ENCODE data around the gene CASR.

CASR gene

GRCh38 chr3:122215592-122216298 lies 32.3 kb downstream of the CASR start:
- no peak for DNase-seq (ENCODE audit: low read depth)

- DNase-seq (ENCODE audit: low read depth), result no peak
Measured at GRCh38 chr3:122217901-122218300, 34.4 kb downstream of the CASR start.

- DNase-seq (ENCODE audit: low read depth), result no peak
Measured at GRCh38 chr3:122219242-122219872, 35.9 kb downstream of the CASR start.

- DNase-seq (ENCODE audit: low read depth), result no peak
Measured at GRCh38 chr3:122227036-122227781, 43.7 kb downstream of the CASR start.

GRCh38 chr3:122230174-122230573 lies 46.7 kb downstream of the CASR start:
- DNase-seq (ENCODE audit: low read depth), result no peak

- DNase-seq (ENCODE audit: low read depth), result no peak
Measured at GRCh38 chr3:122231465-122232157, 48.1 kb downstream of the CASR start.

GRCh38 chr3:122232485-122232884 lies 49.0 kb downstream of the CASR start:
- DNase-seq (ENCODE audit: low read depth), result no peak

GRCh38 chr3:122233101-122233952 lies 49.9 kb downstream of the CASR start:
- no peak for DNase-seq (ENCODE audit: low read depth)

GRCh38 chr3:122234117-122234516 lies 50.6 kb downstream of the CASR start:
- DNase-seq (ENCODE audit: low read depth), result no peak

GRCh38 chr3:122235147-122235546 lies 51.7 kb downstream of the CASR start:
- DNase-seq (ENCODE audit: low read depth), result no peak

GRCh38 chr3:122239112-122239511 lies 55.6 kb downstream of the CASR start:
- no peak for DNase-seq (ENCODE audit: low read depth)

- DNase-seq (ENCODE audit: low read depth), result no peak
Measured at GRCh38 chr3:122245513-122246174, 62.2 kb downstream of the CASR start.

- no peak for DNase-seq (ENCODE audit: low read depth)
Measured at GRCh38 chr3:122246199-122246598, 62.7 kb downstream of the CASR start.

- DNase-seq (ENCODE audit: low read depth), result no peak
Measured at GRCh38 chr3:122247087-122247824, 63.8 kb downstream of the CASR start.

GRCh38 chr3:122247825-122248185 lies 64.3 kb downstream of the CASR start:
- DNase-seq (ENCODE audit: low read depth), result no peak

GRCh38 chr3:122251428-122251827 lies 68.0 kb downstream of the CASR start:
- DNase-seq (ENCODE audit: low read depth), result no peak

- DNase-seq (ENCODE audit: low read depth), result no peak
Measured at GRCh38 chr3:122253581-122253980, 70.1 kb downstream of the CASR start.

- DNase-seq (ENCODE audit: low read depth), result no peak
Measured at GRCh38 chr3:122255757-122256439, 72.4 kb downstream of the CASR start.

- no peak for DNase-seq (ENCODE audit: low read depth)
Measured at GRCh38 chr3:122257644-122258364, 74.3 kb downstream of the CASR start.

All from stimulated activated CD8-positive, alpha-beta memory T cell treated with anti-CD3 and anti-CD28 coated beads, Interleukin-15, amount 100 ng/mL, for 1 hour (primary cell).